Thoracic aorta (tissue), 2 donors: Measurements from ENCODE around the gene RNF152. TPM values are rescaled to one million over a fixed set of nuclear protein-coding genes. Genes with fewer than 3 reads are reported as not detected.
A peak's percentile ranks its signal among the peaks of the same experiment; 100 is the strongest.

ENCODE experiments used
- ATAC-seq: fragments of 150-250 bp; one replicate; pipeline ENCODE4 v1.8.0; 2017; ENCODE audit warnings: low read depth; ENCODE audit not compliant: insufficient number of reproducible peaks, low FRiP score
- DNase-seq: peaks from one replicate; pipeline ENCODE4 v3.0.0-alpha.2; 2020; ENCODE audit warnings: low spot score
- H3K27ac ChIP-seq, 2 donors: fragments of 200-600 bp; sonication (generic); 1 replicate in 1 of 2; 2 replicates in 1 of 2; pipeline ENCODE4 v1.5.1; 2016; ENCODE audit warnings: mild to moderate bottlenecking in 2 of 2, moderate library complexity in 2 of 2
- H3K27me3 ChIP-seq: fragments of 200-600 bp; sonication (generic); replicated peaks from 2 replicates; pipeline ENCODE4 v1.6.0; 2016; ENCODE audit warnings: mild to moderate bottlenecking; ENCODE audit not compliant: insufficient read depth
- H3K36me3 ChIP-seq: fragments of 200-600 bp; sonication (generic); one replicate; pipeline ENCODE4 v1.5.1; 2016
- H3K4me1 ChIP-seq, 2 donors: fragments of 200-600 bp; sonication (generic); 1 replicate in 1 of 2; 2 replicates in 1 of 2; pipeline versions ENCODE4 v1.5.1 to v1.6.0; 2016; ENCODE audit warnings: low read depth in 2 of 2, mild to moderate bottlenecking in 1 of 2; ENCODE audit not compliant: control insufficient read depth in 1 of 2
- H3K4me3 ChIP-seq: fragments of 200-600 bp; sonication (generic); 2 replicates; pipeline ENCODE4 v1.5.1; 2016; ENCODE audit warnings: mild to moderate bottlenecking
- H3K9me3 ChIP-seq: fragments of 200-600 bp; sonication (generic); 2 replicates; pipeline ENCODE4 v1.5.1; 2016
- total RNA-seq, 2 donors: library from RNA; depleted of rRNA; stranded (reverse); fragments of >200 nt; gene quantifications; one replicate each; pipeline versions ENCODE4 v1.1.0 to v1.2.3, GENCODE V29; 2016
- TF ChIP-seq, protein P1 (sequence below): fragments of 200-600 bp; sonication (generic); IDR thresholded peaks from one replicate; pipeline ENCODE4 v1.5.1; 2019; ENCODE audit warnings: antibody characterized with exemption

RNF152 gene
- total RNA-seq, 2 donors from 2014 or later = 30.5 to 57.7 TPM

DNA sequence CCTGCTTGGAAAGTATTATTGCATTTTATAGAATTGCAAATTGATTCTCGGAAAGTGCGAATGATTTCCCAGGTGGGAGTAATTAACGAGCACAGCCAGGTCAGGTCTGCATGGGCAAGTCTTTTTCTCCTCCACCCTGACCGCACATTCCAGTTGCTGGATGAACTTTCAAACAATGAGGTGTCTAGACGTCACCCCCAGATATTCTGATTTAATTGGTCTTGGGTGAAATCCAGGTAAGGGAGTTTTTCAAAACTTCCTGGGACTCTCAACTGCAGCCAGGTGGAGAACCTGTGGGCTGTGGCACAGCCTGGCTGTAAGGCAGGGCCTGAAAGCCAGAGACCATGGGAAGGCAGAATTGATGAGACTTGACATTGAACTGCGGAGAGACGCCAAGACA, 15.9 kb upstream of the RNF152 start:
- ATAC-seq = no peak
- Histone ChIP-seq H3K27ac (no peak overlapping the region), H3K4me3 (no peak overlapping the region), H3K4me1 (no peaks in the 10 kb centered on the region), H3K36me3 (no peaks in the 10 kb centered on the region), H3K27me3 (no peaks in the 10 kb centered on the region), H3K9me3 (no peaks in the 10 kb centered on the region)
- no peak for DNase-seq
- TF ChIP-seq, protein P1, sequence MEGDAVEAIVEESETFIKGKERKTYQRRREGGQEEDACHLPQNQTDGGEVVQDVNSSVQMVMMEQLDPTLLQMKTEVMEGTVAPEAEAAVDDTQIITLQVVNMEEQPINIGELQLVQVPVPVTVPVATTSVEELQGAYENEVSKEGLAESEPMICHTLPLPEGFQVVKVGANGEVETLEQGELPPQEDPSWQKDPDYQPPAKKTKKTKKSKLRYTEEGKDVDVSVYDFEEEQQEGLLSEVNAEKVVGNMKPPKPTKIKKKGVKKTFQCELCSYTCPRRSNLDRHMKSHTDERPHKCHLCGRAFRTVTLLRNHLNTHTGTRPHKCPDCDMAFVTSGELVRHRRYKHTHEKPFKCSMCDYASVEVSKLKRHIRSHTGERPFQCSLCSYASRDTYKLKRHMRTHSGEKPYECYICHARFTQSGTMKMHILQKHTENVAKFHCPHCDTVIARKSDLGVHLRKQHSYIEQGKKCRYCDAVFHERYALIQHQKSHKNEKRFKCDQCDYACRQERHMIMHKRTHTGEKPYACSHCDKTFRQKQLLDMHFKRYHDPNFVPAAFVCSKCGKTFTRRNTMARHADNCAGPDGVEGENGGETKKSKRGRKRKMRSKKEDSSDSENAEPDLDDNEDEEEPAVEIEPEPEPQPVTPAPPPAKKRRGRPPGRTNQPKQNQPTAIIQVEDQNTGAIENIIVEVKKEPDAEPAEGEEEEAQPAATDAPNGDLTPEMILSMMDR = no peak

DNA sequence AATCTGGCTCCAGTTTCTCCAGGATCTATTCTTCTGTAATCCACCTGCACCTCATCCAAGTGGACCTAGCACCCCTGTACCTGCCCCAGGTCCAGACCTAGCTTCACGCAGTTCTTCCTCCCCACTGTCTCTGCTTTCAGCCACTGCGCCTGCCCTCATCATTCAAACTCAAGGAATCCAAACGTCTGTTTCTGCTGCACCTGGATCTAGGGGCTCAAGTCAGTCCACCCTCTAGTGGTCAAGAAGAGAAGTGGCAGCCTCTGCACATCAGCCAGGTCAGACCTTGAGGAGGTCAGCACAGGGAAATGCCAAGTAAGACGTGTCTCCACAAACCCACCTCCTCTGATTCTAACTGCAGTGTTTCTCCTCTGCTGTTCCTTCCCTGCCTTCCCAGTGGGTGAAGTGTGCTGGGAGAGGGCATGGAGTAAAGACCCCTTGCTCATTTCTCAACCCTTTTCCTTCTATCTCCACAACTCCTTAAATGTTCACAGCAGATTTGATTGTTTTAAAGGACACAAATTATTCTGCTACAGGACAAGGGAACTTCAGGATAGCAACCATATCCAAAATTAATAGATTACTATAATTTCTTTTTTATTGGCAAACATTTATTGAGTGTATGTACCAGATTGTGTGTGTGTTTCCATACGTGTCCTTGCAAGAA, 8.6 kb upstream of the RNF152 start:
- TF ChIP-seq, protein P1 = peak; percentile 92
- DNase-seq (no peak), ATAC-seq (no peak)
- Histone ChIP-seq H3K36me3 (no peaks in the 10 kb centered on the region), H3K4me3 (no peak overlapping the region), H3K4me1 (peaks cover 0 to 7% of the 10 kb centered on the region in 2 donors), H3K27ac (no peak overlapping the region), H3K27me3 (no peaks in the 10 kb centered on the region), H3K9me3 (no peaks in the 10 kb centered on the region)

DNA sequence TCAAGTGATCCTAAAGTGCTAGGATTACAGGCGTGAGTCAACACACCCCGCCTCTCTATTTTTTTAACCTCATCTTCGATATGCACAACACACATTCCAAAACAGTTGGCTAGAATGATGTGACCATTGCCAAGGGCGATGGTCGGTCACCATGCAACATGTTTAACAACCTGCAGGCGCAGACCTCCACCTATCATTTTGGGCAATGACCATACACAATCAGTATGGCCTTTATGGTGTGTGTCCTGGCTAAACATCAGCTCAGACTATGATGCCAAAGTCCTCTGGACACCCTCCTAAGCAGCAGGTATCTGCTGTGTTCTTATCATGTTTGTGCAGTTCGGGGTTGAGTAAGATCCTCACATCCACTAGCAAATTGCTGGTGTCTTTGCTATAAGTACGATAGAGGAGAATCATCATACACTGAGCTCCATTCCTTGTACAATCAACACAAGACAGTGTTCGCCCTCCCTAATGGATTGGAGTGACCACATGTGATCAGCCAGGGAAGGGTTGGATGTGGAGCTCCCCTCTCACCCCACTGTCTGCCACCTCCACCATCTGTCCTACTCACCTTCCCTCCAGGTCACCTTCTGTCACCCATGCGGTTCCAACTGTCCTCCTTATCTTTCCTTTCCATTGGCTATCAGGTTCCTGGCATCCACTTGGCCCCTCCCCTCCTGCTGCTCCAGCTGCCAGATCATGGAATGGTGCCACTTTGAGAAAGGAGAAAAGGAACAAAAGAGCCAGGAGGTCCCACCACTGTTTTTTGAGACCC, 7.9 kb upstream of the RNF152 start:
- Histone ChIP-seq H3K9me3 (no peaks in the 10 kb centered on the region), H3K27me3 (no peaks in the 10 kb centered on the region), H3K27ac (no peak overlapping the region), H3K36me3 (no peaks in the 10 kb centered on the region), H3K4me1 (peaks cover 0 to 10% of the 10 kb centered on the region in 2 donors), H3K4me3 (no peak overlapping the region)
- DNase-seq (no peak), ATAC-seq (no peak)
- TF ChIP-seq, protein P1 = no peak

DNA sequence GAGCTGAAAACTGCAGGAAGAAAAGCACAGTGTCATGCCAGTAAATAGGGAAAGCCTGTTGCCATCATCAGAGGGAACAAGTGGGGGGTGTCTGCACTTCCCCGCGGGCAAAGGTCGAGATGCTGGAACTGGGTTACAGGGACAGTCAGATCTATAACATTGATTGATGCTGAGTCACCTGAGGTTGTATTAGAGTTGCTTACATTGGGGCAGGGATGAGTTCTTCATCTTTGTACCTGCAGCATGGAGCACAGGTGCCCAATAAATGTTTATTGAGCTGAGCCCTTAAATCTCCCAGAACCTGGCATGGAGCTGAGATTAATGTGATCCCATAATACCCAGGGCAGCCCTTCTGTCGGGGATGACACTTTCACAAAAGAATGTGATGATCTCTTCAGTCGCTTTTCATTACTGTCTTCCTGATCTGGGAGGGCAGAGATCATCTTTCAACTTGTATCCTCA, 5.9 kb upstream of the RNF152 start:
- ATAC-seq (no peak), DNase-seq (no peak)
- no peaks in the 10 kb centered on the region for H3K27me3 ChIP-seq
- no peak overlapping the region for H3K4me3 ChIP-seq
- H3K36me3 ChIP-seq = no peaks in the 10 kb centered on the region
- TF ChIP-seq, protein P1 = no peak
- H3K4me1 ChIP-seq = peaks cover 5 to 17% of the 10 kb centered on the region in 2 donors
- no peak overlapping the region for H3K27ac ChIP-seq
- no peaks in the 10 kb centered on the region for H3K9me3 ChIP-seq

DNA sequence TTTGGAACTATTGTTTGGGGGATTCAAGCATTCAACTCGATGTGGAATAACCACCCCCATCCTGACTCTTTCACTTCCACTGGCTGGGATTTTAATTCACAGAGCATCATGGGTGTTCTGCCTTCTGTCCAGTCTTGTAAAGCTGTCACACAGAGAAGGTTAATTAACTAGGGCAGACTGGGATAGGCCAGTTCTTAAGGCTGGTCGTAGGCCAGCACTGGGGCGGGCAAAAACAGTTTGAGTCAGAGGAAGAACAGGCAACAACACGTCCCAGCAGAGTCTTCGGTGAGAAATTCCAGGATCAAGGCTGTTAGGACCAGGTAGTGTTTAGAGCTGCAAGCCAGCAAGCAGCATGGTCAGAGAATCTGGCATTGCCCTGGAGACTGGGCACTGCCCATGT, 4.0 kb upstream of the RNF152 start:
- DNase-seq (no peak), ATAC-seq (no peak)
- TF ChIP-seq, protein P1 = no peak
- H3K9me3 ChIP-seq = no peaks in the 10 kb centered on the region
- peaks cover 5 to 28% of the 10 kb centered on the region in 2 donors for H3K4me1 ChIP-seq
- H3K36me3 ChIP-seq = no peaks in the 10 kb centered on the region
- H3K4me3 ChIP-seq = no peak overlapping the region
- no peaks in the 10 kb centered on the region for H3K27me3 ChIP-seq
- H3K27ac ChIP-seq = no peak overlapping the region
